Activated CD8-positive, alpha-beta T cell treated with anti-CD3 and anti-CD28 coated beads for 36 hours (primary cell): ENCODE data around the gene ARHGEF16. TPM values are rescaled to one million over a fixed set of nuclear protein-coding genes. Genes with fewer than 3 reads are reported as not detected.

Experiments used
- ATAC-seq: fragments of 200-7000 bp; cut with Tn5 transposase; one replicate; pipeline ENCODE4 v1.10.0; 2021; ENCODE audit warnings: mild to moderate bottlenecking, moderate library complexity
- CTCF ChIA-PET: fragments of 350-600 bp; sonication (Branson Sonifier 250); formaldehyde crosslinking; loops from one replicate; lab custom pipeline; 2021; ENCODE audit warnings: antibody characterized with exemption; lab: Charles Lee
- POLR2A ChIA-PET: fragments of 350-600 bp; sonication (Branson Sonifier 250); formaldehyde crosslinking; loops from one replicate; lab custom pipeline; 2021; ENCODE audit warnings: antibody characterized with exemption; lab: Charles Lee
- DNase-seq: peaks from one replicate; pipeline ENCODE4 v3.0.0-alpha.2; 2020
- H3K27ac Mint-ChIP-seq: one replicate; pipeline ENCODE4 v1.8.0; 2021; ENCODE audit warnings: mild to moderate bottlenecking, mixed read lengths
- H3K27me3 Mint-ChIP-seq: one replicate; pipeline ENCODE4 v1.8.0; 2021; ENCODE audit warnings: mixed read lengths
- H3K36me3 Mint-ChIP-seq: one replicate; pipeline ENCODE4 v1.8.0; 2021; ENCODE audit warnings: low read depth, mixed read lengths
- H3K4me1 Mint-ChIP-seq: one replicate; pipeline ENCODE4 v1.8.0; 2021; ENCODE audit warnings: low read depth, mixed read lengths
- H3K4me3 Mint-ChIP-seq: one replicate; pipeline ENCODE4 v1.8.0; 2021; ENCODE audit warnings: mild to moderate bottlenecking, moderate library complexity, mixed read lengths
- H3K9me3 Mint-ChIP-seq: one replicate; pipeline ENCODE4 v1.8.0; 2021; ENCODE audit warnings: mixed read lengths
- intact Hi-C: fragments of 100-400 bp; cut with micrococcal nuclease; formaldehyde crosslinking; loops from one replicate; pipeline ENCODE4 v1.10.0; 2022
- total RNA-seq, 2 experiments: library from RNA; stranded (reverse); gene quantifications; one replicate each; pipeline ENCODE4 v1.2.3, GENCODE V29; 2021
- TF ChIP-seq, protein P1 (sequence below): fragments of 200-600 bp; IDR thresholded peaks from one replicate; pipeline ENCODE4 v1.8.0; 2022; ENCODE audit warnings: antibody characterized with exemption, mild to moderate bottlenecking

The ARHGEF16 gene
- total RNA-seq, 2 experiments from 2014 or later = not detected

DNA sequence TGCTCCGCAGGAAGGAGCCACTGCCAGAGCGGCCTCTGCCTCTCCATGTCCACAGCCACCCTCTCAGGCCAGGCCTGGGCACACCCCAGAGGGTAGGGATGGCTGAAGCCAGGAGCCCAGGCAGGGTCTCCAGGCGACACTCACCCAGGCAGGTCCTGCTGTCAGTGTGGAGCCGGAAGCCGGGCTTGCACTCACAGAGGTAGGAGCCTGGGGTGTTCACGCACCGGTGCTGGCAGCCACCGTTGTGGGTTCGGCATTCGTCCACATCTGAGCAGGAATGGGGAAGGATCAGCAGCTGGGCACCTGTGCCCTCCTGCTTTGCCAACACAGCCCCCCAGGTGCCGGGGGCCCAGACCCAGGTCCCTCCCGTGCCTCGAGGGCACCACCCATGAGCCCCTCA is 69.5 kb downstream of the ARHGEF16 start:
- no peaks in the 10 kb centered on the region for H3K9me3 Mint-ChIP-seq
- no peaks in the 10 kb centered on the region for H3K36me3 Mint-ChIP-seq
- no peaks in the 10 kb centered on the region for H3K27me3 Mint-ChIP-seq
- intact Hi-C loops = no loop called here
- H3K4me3 Mint-ChIP-seq = no peak overlapping the region
- no peak for ATAC-seq
- DNase-seq = no peak
- no peaks in the 10 kb centered on the region for H3K4me1 Mint-ChIP-seq
- ChIA-PET CTCF (no interaction called here), POLR2A (no interaction called here)
- TF ChIP-seq, protein P1, sequence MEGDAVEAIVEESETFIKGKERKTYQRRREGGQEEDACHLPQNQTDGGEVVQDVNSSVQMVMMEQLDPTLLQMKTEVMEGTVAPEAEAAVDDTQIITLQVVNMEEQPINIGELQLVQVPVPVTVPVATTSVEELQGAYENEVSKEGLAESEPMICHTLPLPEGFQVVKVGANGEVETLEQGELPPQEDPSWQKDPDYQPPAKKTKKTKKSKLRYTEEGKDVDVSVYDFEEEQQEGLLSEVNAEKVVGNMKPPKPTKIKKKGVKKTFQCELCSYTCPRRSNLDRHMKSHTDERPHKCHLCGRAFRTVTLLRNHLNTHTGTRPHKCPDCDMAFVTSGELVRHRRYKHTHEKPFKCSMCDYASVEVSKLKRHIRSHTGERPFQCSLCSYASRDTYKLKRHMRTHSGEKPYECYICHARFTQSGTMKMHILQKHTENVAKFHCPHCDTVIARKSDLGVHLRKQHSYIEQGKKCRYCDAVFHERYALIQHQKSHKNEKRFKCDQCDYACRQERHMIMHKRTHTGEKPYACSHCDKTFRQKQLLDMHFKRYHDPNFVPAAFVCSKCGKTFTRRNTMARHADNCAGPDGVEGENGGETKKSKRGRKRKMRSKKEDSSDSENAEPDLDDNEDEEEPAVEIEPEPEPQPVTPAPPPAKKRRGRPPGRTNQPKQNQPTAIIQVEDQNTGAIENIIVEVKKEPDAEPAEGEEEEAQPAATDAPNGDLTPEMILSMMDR = no peak
- H3K27ac Mint-ChIP-seq = no peak overlapping the region

DNA sequence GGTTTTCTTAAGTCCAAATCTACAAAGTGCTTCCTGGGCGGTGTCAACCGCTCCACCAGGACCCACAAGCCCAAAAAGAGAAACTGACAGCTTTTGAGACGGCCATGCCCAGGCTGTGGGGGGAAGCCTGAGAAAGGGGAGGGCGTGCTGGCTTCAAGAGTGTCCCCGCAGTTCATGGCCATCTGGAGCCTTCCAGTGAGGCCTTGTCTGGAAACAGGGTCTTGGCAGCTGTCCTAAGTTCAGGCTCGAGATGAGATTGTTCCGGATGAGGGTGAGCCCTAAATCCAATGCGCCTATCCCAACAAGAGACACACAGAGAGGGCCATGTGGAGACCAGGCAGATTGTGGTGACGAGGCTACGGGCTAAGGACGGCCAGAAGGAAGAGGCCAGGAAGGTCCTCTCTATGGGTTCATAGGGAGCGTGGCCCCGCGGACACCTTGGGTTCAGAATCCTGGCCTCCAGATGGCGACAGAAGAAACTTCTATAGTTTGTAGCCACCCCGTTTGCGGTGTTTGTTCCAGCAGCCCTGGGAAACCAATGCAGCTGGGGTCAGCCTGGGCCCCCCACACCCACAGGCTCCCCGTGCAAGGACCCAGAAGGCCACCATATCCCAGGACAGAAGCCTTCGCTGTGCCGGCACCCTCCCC is 70.2 kb downstream of the ARHGEF16 start:
- POLR2A ChIA-PET = no interaction called here
- TF ChIP-seq, protein P1 = no peak

DNA sequence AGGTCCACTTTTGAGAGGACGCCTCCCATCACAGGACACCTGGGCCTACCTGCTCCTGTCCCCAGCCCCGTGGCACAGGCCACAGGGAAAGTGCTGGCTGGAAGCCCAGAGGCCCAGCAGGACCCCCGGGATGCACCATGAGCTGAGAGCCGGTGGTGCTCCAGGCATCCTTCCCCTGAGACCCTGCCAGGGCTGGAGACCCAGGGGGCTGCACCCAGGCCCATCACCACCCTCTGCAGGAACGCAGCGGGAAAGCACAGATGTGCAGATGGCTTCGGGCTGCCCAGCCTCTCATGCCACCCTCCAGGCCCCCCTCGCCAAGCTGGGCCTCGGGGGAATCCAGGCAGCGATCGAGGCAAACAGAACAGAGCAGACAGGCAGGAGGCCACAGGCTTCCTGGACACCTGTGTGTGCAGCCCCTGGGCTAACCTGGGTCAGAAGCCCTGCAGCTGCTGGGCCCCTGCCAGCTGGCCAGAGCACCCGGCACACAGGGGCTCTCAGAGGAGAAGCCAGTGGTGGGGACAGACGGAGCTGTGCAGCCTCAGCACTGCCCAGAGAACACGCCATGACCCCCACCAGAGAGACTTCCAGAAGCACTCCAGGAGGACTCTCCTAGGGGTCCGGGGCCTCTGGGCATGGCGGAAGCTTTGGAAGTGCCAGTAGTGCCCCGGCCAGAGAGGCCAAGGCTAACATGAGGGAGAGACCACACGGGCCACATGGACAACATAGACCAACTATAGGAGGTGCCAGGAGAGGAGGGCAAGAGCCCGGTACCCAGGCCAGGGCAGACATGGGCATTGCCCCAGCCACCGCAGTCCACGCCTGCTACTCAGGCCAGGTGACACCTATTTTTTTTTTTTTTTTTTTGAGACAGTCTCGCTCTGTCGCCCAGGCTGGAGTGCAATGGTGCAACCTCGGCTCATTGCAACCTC is 71.4 kb downstream of the ARHGEF16 start:
- Mint-ChIP-seq H3K27ac (no peak overlapping the region), H3K9me3 (no peaks in the 10 kb centered on the region), H3K4me3 (no peak overlapping the region), H3K4me1 (peaks cover 10% of the 10 kb centered on the region), H3K36me3 (no peaks in the 10 kb centered on the region), H3K27me3 (no peaks in the 10 kb centered on the region)
- ATAC-seq (no peak), DNase-seq (no peak)
- POLR2A ChIA-PET = no interaction called here
- CTCF ChIA-PET = interaction anchor here (4.5 kb wide), 1 partner anchor 8 kb away, joined by 23 read pairs; no protein-coding TSS in a partner anchor
- TF ChIP-seq, protein P1 = no peak
- intact Hi-C loops = no loop called here

More for the DNA sequence above, 70.2 kb downstream of the ARHGEF16 start:
- Mint-ChIP-seq H3K27ac (no peak overlapping the region), H3K4me1 (peaks cover 2% of the 10 kb centered on the region), H3K9me3 (no peaks in the 10 kb centered on the region), H3K27me3 (no peaks in the 10 kb centered on the region), H3K36me3 (no peaks in the 10 kb centered on the region), H3K4me3 (no peak overlapping the region)
- CTCF ChIA-PET = no interaction called here
- ATAC-seq = no peak
- intact Hi-C loops = no loop called here
- DNase-seq = no peak

DNA sequence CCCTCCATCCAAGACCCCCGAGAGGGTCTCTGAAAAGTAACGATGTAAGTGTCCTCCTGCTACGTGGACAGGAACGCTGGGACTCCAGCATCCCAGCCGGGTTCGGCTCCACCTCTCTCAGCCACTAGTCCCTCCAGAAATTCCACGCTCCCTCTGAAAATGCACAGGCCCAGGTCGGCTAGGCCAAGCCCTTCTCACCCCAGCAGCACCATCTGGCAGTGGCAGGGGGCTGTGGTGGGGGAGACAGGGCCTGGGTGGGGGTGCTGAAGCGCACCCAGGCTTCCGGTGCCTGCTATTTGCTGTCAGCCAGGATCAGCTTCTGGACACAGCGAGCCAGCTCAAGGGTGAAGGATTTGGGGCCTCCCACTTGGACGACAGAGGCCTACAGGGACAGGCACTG is 73.3 kb downstream of the ARHGEF16 start:
- Mint-ChIP-seq H3K4me3 (no peak overlapping the region), H3K27ac (no peak overlapping the region), H3K9me3 (no peaks in the 10 kb centered on the region), H3K4me1 (peaks cover 12% of the 10 kb centered on the region), H3K27me3 (no peaks in the 10 kb centered on the region), H3K36me3 (no peaks in the 10 kb centered on the region)
- ChIA-PET CTCF (interaction anchor here (1.2 to 4.5 kb wide), 2 partner anchors 10 to 93 kb away, joined by 3 to 23 read pairs; no protein-coding TSS in a partner anchor), POLR2A (no interaction called here)
- intact Hi-C loops = no loop called here
- ATAC-seq (no peak), DNase-seq (no peak)
- TF ChIP-seq, protein P1 = no peak
